Measurements from ENCODE around the gene CEACAM19.
"Not testable (repeated sequence)": the region's sequence is repeated elsewhere in the genome, so short reads cannot be mapped to it uniquely, and the experiment has no call there.

DNA sequence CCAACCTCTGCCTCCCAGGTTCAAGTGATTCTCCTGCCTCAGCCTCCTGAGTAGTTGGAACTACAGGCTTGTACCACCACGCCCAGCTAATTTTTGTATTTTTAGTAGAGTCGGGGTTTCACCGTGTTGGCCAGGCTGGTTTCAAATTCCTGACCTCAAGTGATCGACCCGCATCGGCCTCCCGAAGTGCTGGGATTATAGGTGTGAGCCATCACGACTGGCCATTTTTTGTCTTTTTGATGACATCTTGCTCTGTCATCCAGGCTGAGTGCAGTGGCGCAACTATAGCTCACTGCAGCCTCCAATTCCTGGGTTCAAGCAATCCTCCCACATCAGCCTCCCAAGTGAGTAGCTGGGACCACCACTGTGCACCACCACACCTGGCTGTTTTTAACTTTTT, 49.1 kb downstream of the CEACAM19 start:
- TF ChIP-seq, protein P1, sequence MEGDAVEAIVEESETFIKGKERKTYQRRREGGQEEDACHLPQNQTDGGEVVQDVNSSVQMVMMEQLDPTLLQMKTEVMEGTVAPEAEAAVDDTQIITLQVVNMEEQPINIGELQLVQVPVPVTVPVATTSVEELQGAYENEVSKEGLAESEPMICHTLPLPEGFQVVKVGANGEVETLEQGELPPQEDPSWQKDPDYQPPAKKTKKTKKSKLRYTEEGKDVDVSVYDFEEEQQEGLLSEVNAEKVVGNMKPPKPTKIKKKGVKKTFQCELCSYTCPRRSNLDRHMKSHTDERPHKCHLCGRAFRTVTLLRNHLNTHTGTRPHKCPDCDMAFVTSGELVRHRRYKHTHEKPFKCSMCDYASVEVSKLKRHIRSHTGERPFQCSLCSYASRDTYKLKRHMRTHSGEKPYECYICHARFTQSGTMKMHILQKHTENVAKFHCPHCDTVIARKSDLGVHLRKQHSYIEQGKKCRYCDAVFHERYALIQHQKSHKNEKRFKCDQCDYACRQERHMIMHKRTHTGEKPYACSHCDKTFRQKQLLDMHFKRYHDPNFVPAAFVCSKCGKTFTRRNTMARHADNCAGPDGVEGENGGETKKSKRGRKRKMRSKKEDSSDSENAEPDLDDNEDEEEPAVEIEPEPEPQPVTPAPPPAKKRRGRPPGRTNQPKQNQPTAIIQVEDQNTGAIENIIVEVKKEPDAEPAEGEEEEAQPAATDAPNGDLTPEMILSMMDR (IDR thresholded peaks at IDR 0.05), result not testable (repeated sequence)
- TF ChIP-seq CBX2 (IDR thresholded peaks at IDR 0.05; ENCODE audit: borderline replicate concordance, low read depth); EP300 (IDR thresholded peaks at IDR 0.05); RAD21 (conservative IDR thresholded peaks at IDR 0.05 in 1 of 2, IDR thresholded peaks at IDR 0.05 in 1 of 2); RFX5 (IDR thresholded peaks at IDR 0.05); HDAC2 (IDR thresholded peaks at IDR 0.05); ZSCAN20 (CRISPR knock-in tag; IDR thresholded peaks at IDR 0.05); FOXS1 (CRISPR knock-in tag; IDR thresholded peaks at IDR 0.05): not testable (repeated sequence)
- TF ChIP-seq, protein P2, sequence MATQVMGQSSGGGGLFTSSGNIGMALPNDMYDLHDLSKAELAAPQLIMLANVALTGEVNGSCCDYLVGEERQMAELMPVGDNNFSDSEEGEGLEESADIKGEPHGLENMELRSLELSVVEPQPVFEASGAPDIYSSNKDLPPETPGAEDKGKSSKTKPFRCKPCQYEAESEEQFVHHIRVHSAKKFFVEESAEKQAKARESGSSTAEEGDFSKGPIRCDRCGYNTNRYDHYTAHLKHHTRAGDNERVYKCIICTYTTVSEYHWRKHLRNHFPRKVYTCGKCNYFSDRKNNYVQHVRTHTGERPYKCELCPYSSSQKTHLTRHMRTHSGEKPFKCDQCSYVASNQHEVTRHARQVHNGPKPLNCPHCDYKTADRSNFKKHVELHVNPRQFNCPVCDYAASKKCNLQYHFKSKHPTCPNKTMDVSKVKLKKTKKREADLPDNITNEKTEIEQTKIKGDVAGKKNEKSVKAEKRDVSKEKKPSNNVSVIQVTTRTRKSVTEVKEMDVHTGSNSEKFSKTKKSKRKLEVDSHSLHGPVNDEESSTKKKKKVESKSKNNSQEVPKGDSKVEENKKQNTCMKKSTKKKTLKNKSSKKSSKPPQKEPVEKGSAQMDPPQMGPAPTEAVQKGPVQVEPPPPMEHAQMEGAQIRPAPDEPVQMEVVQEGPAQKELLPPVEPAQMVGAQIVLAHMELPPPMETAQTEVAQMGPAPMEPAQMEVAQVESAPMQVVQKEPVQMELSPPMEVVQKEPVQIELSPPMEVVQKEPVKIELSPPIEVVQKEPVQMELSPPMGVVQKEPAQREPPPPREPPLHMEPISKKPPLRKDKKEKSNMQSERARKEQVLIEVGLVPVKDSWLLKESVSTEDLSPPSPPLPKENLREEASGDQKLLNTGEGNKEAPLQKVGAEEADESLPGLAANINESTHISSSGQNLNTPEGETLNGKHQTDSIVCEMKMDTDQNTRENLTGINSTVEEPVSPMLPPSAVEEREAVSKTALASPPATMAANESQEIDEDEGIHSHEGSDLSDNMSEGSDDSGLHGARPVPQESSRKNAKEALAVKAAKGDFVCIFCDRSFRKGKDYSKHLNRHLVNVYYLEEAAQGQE (IDR thresholded peaks at IDR 0.05), result not testable (repeated sequence)
- TF ChIP-seq, protein P3, sequence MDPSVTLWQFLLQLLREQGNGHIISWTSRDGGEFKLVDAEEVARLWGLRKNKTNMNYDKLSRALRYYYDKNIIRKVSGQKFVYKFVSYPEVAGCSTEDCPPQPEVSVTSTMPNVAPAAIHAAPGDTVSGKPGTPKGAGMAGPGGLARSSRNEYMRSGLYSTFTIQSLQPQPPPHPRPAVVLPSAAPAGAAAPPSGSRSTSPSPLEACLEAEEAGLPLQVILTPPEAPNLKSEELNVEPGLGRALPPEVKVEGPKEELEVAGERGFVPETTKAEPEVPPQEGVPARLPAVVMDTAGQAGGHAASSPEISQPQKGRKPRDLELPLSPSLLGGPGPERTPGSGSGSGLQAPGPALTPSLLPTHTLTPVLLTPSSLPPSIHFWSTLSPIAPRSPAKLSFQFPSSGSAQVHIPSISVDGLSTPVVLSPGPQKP (IDR thresholded peaks at IDR 0.05; ENCODE audit: low read depth, low read length), result not testable (repeated sequence)

Measured in A549 (cell line).